SK-N-DZ (cell line): Measurements from ENCODE around the gene VCPKMT.

Experiments
- DNase-seq: peaks from one replicate; pipeline ENCODE4 v3.0.0-alpha.2; 2015; ENCODE audit warnings: low spot score
- small RNA-seq, 2 experiments: library from RNA; depleted of rRNA; stranded (forward); fragments of <200 nt; gene quantifications; one replicate each; pipeline ENCODE3, GENCODE V24; 2014

The VCPKMT gene

DNA sequence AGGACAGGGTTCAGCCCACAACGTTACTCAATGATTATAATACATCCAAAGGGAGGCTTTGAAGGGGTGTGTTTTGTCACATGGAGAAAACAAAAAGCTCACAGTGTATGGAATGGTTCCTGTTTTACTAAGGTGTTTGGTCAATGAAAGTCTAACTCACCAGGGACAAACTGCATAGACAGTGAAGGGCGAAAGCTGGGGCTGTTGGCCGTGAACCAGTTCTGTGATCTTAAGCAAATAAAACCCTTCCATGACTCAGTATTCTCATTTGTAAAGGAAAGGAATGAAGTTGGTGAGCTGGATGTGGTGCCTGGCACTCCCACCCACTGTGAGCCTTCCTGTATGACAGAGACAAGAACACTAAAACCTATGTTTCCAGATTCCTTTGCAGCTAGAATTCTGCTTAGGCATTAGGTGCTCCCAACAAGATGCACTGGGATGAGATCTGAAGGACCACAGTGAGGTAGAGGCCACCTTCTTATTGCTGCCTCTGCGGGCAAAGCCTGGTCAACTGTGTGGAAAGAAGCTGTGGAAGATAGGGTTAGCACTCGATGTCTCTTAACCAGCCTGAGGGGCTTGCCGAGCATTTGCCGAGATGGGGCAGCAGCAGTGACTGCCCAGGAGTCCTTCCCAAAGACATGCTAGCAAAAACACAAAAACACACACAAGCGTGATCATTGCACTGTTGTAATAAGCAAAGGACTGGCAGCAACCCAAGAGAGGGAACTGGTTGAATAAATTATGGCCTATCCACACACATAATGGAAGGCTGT is 48.5 kb downstream of the VCPKMT start:
- DNase-seq = no peak

DNA sequence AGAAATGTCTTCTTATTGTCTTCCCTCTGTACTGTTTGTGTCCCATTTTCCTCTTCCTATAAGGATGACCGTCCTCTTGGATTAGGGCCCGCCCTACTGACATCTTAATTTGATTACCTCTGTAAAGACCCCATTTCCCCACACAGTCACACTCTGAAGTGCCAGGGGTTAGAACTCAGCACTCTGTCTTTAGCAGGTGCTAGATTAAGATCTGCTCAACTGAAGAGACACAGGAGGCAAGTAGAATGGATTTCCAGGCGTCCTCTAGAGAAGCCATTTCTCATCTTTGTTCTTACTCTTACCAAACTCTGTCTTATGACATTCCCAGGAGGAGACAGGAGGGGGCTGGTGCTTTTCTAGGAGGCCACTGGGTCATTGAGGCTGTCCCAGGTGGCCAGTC is 50.8 kb downstream of the VCPKMT start:
- peak; percentile 88 for DNase-seq

DNA sequence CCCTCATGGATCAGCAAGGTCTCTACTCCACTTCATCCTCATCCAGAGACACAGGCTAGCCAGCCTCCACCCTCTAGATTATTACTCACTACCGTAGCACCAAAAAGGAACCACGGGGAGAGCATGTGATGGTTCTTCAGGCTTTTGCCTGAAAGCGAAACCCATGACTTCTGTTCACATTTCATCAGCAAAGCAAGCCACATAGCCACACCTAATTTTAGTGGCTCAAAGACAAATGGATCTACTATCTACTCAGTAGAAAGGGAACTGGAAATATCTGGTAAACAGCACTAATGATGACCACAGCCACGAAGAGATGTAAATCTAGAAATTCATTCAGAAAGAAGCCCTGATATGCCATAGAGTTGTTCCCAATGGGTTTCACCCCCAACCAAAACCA is 51.4 kb downstream of the VCPKMT start:
- DNase-seq = no peak

DNA sequence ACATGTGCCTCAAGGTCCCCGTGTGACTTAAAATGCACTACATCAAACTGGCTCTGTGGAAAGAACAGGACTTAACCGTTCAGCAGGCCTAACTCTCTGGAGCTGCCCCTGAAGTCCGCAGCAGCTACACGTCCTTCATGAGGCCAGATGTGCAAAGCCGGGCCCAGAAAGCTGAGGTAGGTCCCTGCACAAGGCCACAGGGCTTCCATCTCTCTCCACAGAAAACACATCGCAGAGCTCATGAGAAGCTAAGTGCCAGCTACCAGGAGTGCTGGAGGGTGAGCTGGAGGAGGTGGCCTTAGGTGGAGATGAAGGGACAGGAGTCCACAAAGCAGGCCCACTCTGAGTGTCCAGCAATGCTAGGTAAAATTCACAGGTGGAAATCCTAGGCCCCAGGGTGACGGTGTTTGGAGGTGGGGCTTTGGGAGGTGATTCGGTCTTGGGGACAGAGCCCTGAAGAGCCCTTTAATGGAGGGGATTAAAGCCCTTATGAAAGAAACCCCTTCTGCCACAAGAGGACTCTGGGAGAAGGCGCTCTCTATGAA is 52.4 kb downstream of the VCPKMT start:
- DNase-seq = no peak

DNA sequence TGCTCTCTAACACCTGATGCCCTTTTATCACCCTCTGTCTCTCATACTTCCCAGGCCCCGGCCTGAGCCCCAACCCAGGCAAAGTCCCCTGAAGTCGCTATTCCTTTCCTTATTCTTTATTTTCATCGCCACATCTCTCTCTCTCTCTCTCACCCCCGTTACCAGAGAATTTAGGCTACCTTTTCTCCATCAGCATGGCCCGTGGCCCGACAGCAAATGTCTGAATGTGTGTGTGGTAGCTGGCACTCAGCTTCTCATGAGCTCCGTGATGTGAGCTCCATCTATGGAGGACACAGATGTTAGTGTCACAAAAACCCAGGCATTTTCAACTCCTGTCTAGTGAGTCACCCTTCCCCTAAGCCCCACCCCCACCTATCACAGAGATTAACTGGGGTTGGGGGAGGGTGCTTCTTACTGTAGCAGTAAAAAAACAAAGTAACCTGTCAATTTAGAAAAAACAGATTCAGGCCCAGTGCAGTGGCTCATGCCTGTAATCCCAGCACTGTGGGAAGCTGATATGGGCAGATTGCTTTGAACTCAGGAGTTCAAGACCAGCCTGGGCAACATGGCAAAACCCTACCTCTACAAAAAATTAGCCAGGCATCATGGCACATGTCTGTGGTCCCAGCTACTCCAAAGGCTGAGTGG is 53.8 kb downstream of the VCPKMT start:
- peak; percentile 85 for DNase-seq

DNA sequence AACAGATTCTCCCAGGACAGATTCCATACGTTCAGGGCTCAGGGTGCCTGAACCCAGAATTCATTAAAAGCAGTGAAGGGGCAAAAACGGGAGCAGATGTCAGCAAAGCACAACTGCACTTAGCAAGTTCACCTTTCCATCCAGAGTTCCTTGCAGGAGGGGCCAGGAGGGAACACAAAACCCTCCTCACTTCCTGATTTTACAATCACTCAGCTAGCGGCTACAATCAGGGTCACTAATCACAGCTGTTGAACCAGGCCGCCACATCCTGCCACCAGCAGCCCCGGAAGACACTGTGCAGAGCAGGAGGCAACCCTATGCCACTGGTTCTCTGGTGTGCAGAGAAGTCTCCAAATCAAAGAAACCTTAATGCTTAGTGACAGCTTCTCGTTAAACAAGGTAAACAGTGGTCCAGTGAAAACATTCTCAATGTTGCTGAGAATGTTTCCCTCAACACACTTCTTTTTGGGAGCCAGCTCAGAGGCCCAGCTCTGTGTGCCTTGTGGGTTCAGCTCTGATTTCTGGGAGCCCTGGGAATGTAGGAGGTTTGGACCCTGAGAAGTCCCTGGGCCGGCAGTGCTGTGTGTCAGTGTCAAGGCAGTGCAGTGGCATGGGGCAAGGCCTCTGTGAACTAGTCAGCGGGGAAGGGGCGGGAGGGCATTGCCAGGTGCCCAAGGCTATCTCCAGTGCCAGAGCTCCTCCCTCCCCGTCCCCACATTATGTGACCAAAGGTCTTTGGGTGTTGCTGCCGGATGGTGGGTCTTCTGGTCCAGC is 54.5 kb downstream of the VCPKMT start:
- peak; percentile 92 for DNase-seq

DNA sequence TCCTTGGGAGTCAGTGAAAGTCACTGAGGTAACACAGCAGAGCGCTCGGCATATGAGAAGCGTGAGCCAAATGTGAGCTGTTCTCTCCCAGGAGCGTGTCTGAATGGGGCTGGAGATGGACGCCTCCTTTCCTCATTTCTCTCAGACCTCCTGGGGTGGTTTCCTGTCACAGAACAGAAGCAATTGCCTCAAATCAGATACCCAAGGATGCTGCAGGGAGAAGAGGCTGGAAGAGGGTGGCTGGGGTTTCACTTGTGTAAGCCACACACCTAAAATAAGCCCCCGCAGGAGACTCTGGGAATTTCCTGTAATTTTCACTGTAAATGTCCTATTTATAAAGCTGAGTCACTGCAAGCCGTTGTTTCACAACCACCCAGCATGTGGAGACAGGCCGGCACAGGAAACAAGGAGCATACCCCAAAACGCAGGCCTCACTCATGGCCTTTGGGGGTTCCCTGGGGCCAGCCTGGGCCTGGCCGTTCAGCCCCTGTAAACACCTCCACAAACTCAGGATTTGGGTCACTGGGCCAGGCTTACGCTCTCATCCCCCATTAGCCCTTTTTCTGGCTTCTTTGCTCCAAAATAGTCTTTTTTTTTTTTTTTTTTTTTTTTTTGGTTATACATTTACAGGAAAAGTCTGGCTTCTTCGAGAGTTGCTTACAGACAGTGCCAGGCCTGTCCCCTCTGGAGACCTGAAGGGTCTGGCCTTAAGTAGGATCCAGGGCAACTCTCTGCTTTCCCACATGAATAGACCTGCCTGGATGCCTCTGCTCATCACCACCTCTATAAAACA is 55.3 kb downstream of the VCPKMT start:
- DNase-seq = peak; percentile 27

DNA sequence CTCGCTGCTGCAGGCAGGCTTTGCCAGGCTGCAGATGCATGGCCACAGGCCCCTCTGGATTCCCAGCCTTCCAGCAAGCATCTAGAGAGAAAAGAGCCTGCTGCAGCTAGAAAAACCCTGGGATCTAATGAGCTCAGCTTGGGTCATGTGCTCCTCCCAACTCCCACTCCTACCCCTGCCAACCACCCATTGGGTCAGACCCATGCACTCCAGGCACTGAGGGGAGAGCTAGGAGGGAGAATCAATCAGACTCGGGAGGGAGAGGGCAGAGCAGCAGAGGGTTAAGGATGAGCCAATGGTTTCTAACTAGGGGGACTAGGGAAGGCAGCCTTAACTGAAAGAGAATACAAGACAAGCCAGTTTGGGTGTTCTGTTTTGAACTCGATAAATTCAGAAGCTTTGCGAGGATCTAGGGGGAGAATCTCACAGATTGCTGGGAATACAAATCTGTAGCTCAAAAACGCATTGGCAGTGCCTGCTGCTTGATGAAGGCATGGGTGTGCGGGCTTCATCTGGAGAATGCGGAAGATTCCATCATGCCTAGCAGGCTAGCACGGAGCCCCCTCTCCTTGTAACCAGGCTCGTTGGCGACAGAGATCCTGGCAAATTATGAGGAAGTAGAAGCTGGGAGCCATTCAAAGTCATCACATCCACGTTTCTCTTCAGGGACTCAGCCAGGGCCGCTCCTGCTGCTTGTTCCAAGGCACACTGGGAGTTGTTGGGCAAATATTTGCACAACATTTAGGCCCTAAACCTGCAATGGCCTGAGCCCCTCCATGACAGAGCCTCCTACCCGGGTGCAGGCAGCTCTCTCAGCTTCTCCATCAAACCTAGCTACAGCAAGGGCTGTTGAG is 56.4 kb downstream of the VCPKMT start:
- peak; percentile 13 for DNase-seq

Small RNAs within 50 kb of the gene (small RNA-seq; reads per million reads assigned to genes)
- 0 reads per million in 2 experiments for gene RF00019
